ENCODE data around the gene PLET1.

Gene PLET1

DNA sequence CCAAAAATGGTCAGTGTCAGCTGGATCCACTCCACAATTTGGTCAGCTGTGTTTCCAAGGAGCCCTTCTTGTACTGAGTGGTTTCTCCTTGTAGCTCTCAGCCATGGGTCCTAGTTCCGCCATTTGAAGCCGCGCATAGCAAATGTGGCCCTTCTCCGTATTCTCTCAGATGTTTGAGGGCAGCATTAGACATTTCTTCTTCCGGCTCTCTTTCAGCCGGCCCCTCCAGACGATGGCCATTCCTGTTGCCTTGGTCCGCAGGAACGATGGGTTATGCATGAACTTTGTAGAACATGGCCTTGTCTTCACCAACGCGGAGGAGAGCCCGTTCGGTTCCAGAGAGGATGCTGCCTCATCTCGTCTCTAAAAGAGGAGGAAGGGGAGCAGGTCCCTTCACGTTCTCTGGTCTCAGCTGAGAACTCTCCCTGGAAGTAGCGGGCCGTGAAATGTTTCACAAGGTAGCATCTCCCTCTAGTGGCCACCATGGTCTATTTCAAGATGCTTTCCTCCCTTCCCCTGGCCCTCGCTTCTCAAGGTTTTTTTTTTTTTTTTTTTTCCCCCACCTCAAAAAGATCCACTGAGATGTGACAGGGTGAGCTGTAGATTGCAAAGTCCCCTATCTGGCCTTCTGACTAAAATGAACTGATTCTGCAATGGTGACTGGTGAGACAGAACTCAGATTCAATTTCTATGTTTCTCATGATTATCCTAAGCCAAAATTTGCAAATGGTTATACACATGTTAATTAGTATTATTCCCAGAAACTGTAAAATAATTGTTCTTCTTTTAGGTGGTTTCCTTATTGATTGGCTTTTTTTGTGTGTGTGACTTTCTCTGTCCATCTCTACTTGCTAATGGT lies 19.8 kb upstream of the PLET1 start:
- peak; percentile 63 to 83 for DNase-seq

DNA sequence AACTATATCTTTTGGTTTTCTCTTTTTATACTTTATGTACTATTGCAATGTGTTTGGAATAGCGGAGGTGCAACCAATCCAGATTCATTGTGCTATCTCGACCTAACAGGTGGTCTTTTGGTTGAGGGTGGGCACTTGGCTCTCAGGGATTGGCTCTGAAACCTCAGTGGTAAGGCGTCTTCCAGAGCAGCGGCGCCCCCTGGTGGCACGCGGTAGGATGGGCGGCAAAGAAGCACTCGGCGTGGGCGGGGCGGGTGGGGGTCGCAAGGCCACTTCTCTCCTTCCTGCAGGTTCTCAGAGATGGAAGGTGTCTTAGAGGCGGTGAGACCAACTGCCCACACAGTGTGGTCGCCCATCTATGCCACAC lies 19.2 kb upstream of the PLET1 start:
- DNase-seq, result peak; percentile 25 to 67

DNA sequence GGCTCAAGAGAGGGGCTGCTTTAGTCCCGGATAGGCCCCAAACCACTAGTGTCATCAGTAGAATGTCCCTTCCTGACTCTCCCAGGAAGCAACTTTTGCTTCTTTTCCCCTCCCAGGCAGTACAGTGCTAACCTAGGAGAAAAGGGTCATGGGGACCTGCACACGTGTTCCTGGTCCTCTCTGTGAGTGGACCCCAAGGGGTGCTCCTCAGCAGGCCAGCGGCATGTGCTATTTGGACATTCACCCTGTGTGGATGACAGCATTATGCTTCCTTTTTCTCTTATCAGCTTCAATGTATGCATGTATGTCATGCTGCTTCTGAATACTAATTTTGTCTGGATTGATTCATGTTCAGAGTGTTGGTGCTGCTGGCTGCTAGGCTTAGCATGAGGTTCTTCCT lies 18.1 kb upstream of the PLET1 start:
- no peak for DNase-seq

DNA sequence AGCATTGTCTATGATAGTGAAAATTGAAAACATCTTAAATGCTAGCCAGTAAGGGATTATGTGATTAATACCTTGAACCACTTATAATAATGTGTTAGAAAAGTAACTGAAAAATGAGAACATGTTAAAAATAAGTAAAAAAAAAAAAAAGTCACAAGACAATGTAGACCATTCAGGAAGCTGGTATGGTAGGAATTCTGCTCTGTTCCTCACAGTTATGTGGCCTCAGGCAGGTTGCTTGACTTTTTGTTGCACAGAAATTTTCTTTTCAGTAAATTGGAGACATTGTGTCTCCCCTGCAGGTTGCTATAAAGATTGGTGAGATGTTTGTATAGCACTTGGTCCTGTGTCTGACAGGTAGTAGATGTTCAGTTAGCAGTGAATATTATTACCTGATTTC lies 17.3 kb upstream of the PLET1 start:
- no peak for DNase-seq

GRCh38 chr11:112277029-112277428 lies 16.4 kb upstream of the PLET1 start:
- no peak for DNase-seq

GRCh38 chr11:112274007-112274783 lies 13.5 kb upstream of the PLET1 start:
- DNase-seq, result no peak

DNA sequence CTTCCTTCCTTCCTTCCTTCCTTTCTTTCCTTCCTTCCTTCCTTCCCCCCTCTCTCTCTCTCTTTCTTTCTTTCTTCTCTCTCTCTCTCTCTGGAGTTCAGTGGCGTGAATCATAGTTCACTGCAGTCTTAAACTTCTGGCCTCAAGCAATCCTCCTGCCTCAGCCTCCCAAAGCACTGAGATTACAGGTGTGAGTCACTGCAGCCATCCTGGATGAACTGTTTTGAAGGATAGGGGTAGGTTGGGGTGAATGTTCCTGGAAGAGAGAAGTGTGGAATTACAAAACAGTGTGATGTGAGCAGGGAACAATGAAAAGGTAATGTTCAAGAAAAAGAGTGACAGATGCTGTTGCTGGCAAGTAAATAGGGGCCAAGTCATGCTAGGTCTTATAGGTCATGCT lies 12.4 kb upstream of the PLET1 start:
- no peak for DNase-seq

- no peak for DNase-seq
Observed at GRCh38 chr11:112271242-112271641, 10.6 kb upstream of the PLET1 start.

- no peak for DNase-seq
Observed at GRCh38 chr11:112270551-112271180, 10.0 kb upstream of the PLET1 start.

DNA sequence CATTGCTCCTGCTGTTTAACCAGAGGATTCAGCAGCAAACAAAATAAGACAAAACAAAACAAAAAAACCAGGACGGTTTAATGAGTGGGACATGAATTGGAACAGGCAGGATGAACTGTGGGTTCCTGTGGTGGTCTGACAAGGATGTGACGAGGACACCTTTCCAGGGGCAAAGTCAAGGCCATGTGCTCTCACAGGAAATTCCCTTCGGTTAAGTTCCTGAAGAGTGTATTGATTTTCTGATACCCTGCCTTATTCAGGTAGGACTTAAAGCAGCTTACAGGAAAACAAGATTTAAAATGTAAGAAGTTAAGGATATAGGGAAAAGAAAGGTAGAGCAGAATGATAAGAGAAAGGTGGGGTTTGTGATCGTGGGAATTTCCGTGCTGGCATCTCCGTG lies 8.5 kb upstream of the PLET1 start:
- DNase-seq, result no peak

DNA sequence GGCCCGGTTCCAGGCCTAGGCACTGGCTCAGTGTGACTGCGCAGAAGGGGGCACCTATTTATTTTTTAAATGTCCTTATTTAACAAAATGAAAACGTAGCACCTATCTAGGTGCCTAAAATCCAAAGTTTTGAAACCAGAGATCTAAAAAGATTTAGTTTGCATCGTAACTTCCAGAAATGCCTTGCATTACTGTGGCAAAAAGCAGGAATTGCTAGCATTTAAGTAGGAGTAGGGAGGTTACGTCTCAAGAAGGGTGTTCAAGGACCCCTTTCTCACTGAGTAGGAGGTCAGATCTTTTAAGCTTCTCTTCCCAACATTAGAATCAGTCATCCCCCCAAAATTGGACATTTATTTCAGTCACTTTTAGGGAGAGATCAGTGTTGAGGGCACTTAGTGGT lies 7.7 kb upstream of the PLET1 start:
- no peak for DNase-seq

DNA sequence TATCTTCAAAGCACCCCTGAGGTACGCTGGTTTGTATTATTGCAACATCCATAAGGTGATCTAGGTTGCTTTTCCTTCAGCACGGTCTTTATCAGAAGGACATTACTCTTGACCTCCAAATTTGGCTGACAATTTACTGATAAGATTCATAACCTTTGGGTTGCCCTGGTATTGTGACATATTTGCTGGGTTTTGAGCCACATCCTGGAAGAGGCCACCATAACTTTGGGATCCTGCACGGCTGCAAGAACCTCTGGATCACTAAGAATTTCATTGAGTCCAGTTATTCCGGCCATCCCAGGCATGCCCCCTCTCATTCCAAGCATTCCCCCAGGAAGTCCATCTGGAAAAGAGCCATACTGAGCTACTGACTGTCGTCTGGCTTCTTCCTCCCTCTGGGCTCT lies 6.5 kb upstream of the PLET1 start:
- DNase-seq, result no peak

GRCh38 chr11:112266410-112266778 lies 5.7 kb upstream of the PLET1 start:
- no peak for DNase-seq

DNA sequence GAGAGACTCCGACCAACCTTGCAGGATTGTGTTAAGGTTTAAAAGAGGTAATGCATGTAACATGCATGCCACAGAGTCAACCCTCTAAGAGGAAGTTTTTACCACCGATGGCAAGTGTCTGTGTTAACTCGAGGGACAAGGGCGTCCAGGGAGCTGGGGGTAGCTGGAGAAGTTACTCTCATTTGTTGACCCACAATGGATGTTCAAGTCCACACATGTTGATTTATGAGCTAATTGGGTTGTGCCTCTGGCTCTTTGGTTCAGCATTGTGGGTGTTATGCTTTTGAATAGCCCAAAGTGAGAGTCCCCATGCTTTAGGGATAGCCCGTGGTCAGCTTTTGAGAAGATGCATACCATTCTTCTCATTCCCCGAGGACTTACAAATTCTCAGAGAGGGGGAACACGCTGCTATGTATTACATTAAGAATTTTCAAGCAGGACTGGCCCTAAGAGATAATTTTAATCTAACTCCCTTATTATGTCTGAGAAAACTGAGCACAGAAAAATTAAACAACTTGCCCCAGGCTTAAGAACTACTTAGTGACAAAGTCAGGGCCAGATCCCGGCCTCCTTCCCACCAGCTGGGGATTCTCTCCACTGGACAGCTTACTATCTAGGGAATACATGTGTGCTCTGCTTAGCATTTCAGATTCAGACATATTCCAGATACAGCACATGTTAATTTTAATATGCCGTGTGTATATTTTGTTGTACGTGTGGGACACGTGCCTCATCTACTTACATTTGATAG lies 5.2 kb upstream of the PLET1 start:
- DNase-seq, result no peak

DNA sequence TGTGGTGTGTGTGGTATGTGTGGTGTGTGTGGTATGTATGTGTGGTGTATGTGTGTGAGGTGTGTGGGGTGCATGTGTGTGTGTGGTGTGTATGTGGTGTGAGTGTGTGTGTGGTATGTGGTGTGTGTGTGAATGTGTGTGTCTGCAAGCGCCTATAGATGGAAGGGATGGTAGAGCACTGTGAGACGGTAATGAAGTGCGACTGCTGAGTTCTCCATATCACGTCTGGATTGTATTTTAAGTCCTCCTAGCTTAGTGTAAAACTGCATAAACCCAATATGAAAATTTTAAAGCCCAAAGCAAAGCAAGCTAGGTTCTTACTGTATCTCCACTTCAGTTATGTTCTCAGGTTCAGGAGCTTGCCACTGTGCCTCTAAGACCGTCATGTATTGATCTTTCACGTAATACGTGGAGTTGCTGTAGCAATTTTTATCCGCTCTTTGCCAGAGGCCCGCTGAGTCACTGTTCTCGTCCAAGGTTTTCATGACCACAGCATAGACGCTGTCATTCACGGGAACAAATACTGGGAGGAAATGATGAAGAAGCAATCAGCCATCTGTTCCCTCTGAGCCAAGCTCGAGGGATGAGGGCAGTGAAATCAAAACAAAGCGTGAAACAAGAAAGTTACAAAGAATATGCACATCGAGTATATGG lies 5.5 kb downstream of the PLET1 start:
- no peak for DNase-seq

- DNase-seq, result no peak
Observed at GRCh38 chr11:112253605-112254242, 6.9 kb downstream of the PLET1 start.

GRCh38 chr11:112249871-112250610 lies 10.6 kb downstream of the PLET1 start:
- DNase-seq, result no peak

- DNase-seq, result no peak
Observed at GRCh38 chr11:112248201-112248600, 12.5 kb downstream of the PLET1 start.

DNA sequence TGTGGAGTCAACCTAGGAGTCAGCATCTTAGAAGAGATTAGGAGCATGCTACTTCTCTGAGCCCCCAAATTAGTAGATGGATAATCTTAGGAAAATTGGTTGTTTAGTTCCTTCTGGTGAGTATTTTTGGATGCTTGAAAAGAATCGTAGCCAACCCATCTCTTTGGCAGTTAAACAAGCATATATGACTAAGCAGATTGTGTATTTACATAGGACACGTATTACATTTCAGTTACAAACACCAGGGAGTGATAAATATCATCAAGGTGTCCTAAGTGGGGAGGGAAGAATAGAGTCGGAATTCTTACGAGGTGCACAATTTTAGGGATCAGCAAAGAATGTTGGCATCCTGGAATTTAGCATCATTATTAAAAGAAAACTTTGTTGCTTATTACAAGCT lies 13.5 kb downstream of the PLET1 start:
- DNase-seq, result no peak

GRCh38 chr11:112241486-112241885 lies 19.2 kb downstream of the PLET1 start:
- no peak for DNase-seq

DNA sequence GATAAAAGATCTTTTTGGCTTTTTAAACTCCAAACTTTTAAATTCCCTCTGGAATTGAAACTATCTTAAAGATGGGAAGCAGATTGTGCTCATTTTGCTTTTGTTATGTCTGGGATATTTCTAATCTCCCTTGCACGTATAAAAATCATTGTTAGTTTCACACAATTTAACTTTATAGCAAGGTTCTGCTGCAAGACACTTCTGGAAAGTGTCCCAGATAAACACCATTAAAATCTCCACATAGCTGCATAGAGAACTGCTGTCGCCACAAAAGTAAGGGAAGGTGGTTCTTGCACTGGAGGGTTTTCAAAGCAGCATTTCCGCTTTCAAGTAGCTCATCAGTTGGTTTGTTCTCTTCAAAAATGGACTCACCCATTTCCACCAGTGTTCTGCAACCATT lies 22.6 kb downstream of the PLET1 start:
- no peak for DNase-seq
